WTC11 (cell line): Measurements from ENCODE around the gene NEK2. TPM values are rescaled to one million over a fixed set of nuclear protein-coding genes. Genes with fewer than 3 reads are reported as not detected.

ENCODE experiments used
- ATAC-seq: fragments of 200-7000 bp; cut with Tn5 transposase; 2 replicates; pipeline ENCODE4 v1.10.0; 2021; ENCODE audit warnings: mild to moderate bottlenecking, moderate library complexity
- CTCF ChIA-PET: fragments of 300-600 bp; sonication (Branson Sonifier 250); formaldehyde crosslinking; loops from one replicate; lab custom pipeline; 2021; ENCODE audit warnings: antibody characterized with exemption; lab: Charles Lee
- POLR2A ChIA-PET: fragments of 350-600 bp; sonication (Branson Sonifier 250); formaldehyde crosslinking; loops from one replicate; lab custom pipeline; 2021; ENCODE audit warnings: antibody characterized with exemption; lab: Charles Lee
- DNase-seq: peaks from one replicate; pipeline ENCODE4 v3.0.0; 2021; ENCODE audit warnings: low spot score
- H3K27ac Mint-ChIP-seq: 2 replicates; pipeline ENCODE4 v1.8.0; 2021; ENCODE audit warnings: mixed read lengths
- H3K27me3 Mint-ChIP-seq: 2 replicates; pipeline ENCODE4 v1.8.0; 2021; ENCODE audit warnings: low read depth, mild to moderate bottlenecking, moderate library complexity, mixed read lengths
- H3K36me3 Mint-ChIP-seq: 2 replicates; pipeline ENCODE4 v1.8.0; 2021; ENCODE audit warnings: mixed read lengths
- H3K4me1 Mint-ChIP-seq: 2 replicates; pipeline ENCODE4 v1.8.0; 2022; ENCODE audit warnings: mixed read lengths
- H3K4me3 Mint-ChIP-seq: 2 replicates; pipeline ENCODE4 v1.8.0; 2021; ENCODE audit warnings: mild to moderate bottlenecking, moderate library complexity, mixed read lengths
- H3K9me3 Mint-ChIP-seq: 2 replicates; pipeline ENCODE4 v1.8.0; 2021; ENCODE audit warnings: mixed read lengths
- JUN ChIP-seq: sonication (generic); formaldehyde crosslinking; IDR thresholded peaks from 2 replicates; pipeline ENCODE4 v1.8.0; 2023; ENCODE audit warnings: mild to moderate bottlenecking, missing genetic modification reagents
- NFYB ChIP-seq: sonication (generic); formaldehyde crosslinking; conservative IDR thresholded peaks from 2 replicates; pipeline ENCODE4 v1.8.0; 2022; ENCODE audit warnings: low read depth, missing genetic modification reagents
- NR1H2 ChIP-seq: sonication (generic); formaldehyde crosslinking; IDR thresholded peaks from 2 replicates; pipeline ENCODE4 v1.9.0; 2021; ENCODE audit warnings: mild to moderate bottlenecking, moderate library complexity, missing genetic modification reagents
- TP53 ChIP-seq: sonication (generic); formaldehyde crosslinking; IDR thresholded peaks from 2 replicates; pipeline ENCODE4 v1.8.1; 2023; ENCODE audit warnings: mild to moderate bottlenecking, missing genetic modification reagents
- ZNF423 ChIP-seq: fragments of 250-450 bp; sonication (Bioruptor Pico); IDR thresholded peaks from 2 replicates; pipeline ENCODE4 v2.1.2; 2022; ENCODE audit warnings: mild to moderate bottlenecking, moderate library complexity
- ZNF671 ChIP-seq: fragments of 250-450 bp; sonication (Bioruptor Pico); IDR thresholded peaks from 2 replicates; pipeline ENCODE4 v1.8.0; 2021; ENCODE audit warnings: mild to moderate bottlenecking
- total RNA-seq: library from RNA; stranded (reverse); gene quantifications from 3 replicates; pipeline ENCODE4 v1.2.3, GENCODE V29; 2021
- TF ChIP-seq, protein P1 (sequence below): sonication (generic); formaldehyde crosslinking; IDR thresholded peaks from 2 replicates; pipeline ENCODE4 v1.8.0; 2023; ENCODE audit warnings: missing genetic modification reagents
- TF ChIP-seq, protein P2 (sequence below): fragments of 250-450 bp; sonication (Bioruptor Pico); IDR thresholded peaks from 2 replicates; pipeline ENCODE4 v1.9.0; 2021; ENCODE audit warnings: mild to moderate bottlenecking, borderline replicate concordance
- TF ChIP-seq, protein P3 (sequence below): sonication (generic); formaldehyde crosslinking; IDR thresholded peaks from 2 replicates; pipeline ENCODE4 v1.8.1; 2022; ENCODE audit warnings: low read depth, mild to moderate bottlenecking, moderate library complexity, missing genetic modification reagents, borderline replicate concordance
- TF ChIP-seq, protein P4 (sequence below): fragments of 250-450 bp; sonication (Bioruptor Pico); IDR thresholded peaks from 2 replicates; pipeline ENCODE4 v1.8.0; 2021; ENCODE audit warnings: mild to moderate bottlenecking

Gene NEK2
- total RNA-seq, 1 experiment from 2014 or later, result 23.5 TPM

DNA sequence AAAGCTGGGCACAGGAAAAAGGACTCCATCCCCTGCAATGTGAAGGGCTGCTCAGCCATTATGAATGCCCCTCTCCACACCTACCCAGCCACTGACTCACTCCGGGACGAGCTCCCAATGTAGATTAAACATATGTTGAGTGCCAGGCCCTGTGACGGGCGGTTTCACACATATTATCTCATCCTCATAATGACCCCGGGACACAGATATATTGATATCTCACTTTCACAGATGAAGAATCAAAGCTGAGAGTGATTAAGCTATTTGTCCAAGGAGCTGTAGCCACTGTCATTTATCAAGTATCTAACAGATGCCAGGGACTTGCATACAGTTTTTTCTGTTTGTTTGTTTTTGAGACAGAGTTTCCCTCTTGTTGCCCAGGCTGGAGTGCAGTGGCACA, 61.5 kb downstream of the NEK2 start (continued):
- TF ChIP-seq, protein P1, sequence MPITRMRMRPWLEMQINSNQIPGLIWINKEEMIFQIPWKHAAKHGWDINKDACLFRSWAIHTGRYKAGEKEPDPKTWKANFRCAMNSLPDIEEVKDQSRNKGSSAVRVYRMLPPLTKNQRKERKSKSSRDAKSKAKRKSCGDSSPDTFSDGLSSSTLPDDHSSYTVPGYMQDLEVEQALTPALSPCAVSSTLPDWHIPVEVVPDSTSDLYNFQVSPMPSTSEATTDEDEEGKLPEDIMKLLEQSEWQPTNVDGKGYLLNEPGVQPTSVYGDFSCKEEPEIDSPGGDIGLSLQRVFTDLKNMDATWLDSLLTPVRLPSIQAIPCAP (CRISPR knock-in tag), result no peak
- no peak for TF ChIP-seq ZNF671 (CRISPR knock-in tag)
- TF ChIP-seq, protein P2, sequence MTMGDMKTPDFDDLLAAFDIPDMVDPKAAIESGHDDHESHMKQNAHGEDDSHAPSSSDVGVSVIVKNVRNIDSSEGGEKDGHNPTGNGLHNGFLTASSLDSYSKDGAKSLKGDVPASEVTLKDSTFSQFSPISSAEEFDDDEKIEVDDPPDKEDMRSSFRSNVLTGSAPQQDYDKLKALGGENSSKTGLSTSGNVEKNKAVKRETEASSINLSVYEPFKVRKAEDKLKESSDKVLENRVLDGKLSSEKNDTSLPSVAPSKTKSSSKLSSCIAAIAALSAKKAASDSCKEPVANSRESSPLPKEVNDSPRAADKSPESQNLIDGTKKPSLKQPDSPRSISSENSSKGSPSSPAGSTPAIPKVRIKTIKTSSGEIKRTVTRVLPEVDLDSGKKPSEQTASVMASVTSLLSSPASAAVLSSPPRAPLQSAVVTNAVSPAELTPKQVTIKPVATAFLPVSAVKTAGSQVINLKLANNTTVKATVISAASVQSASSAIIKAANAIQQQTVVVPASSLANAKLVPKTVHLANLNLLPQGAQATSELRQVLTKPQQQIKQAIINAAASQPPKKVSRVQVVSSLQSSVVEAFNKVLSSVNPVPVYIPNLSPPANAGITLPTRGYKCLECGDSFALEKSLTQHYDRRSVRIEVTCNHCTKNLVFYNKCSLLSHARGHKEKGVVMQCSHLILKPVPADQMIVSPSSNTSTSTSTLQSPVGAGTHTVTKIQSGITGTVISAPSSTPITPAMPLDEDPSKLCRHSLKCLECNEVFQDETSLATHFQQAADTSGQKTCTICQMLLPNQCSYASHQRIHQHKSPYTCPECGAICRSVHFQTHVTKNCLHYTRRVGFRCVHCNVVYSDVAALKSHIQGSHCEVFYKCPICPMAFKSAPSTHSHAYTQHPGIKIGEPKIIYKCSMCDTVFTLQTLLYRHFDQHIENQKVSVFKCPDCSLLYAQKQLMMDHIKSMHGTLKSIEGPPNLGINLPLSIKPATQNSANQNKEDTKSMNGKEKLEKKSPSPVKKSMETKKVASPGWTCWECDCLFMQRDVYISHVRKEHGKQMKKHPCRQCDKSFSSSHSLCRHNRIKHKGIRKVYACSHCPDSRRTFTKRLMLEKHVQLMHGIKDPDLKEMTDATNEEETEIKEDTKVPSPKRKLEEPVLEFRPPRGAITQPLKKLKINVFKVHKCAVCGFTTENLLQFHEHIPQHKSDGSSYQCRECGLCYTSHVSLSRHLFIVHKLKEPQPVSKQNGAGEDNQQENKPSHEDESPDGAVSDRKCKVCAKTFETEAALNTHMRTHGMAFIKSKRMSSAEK, result no peak

DNA sequence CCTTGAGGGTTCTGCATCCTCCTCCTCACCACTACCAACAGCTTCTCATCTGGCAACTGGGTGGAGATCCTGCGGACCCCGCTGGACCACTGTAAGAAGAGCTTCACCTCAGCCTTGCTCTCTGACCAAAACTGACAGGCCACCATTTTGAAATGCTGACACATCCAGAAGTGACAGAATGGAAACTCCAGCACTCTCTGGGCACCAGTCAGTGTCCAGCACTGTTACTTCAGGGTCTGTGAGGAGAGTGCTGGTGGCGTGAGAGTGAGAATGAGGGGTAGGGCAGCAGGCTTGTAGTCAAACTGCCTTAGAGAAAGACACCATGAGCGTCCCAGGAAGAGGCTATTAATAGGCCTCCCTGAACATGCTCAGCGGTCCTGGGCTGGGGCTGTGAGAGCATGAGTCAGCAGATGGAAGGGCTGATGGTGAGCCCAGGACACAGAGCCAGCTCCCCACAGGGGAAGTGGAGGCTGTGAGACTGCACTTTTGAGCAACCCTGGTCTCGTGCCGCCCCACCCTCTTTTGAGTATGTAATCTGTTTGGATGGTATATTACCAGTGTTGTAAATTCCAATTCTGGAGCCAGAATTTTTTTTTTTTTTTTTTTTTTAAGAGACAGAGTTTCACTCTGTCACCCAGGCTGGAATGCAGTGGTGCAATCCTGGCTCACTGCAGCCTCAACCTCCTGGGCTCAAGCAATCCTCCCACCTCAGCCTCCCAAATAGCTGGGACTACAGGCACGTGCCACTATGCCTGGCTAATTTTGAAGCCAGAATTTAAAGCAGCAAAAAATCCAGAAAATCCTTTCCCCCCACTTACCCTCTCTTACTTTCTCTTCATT, 62.1 kb downstream of the NEK2 start:
- ChIA-PET POLR2A (interaction anchor here (0.6 kb wide), 1 partner anchor 12 kb away, joined by 5 read pairs; no protein-coding TSS in a partner anchor), CTCF (no interaction called here)

DNA sequence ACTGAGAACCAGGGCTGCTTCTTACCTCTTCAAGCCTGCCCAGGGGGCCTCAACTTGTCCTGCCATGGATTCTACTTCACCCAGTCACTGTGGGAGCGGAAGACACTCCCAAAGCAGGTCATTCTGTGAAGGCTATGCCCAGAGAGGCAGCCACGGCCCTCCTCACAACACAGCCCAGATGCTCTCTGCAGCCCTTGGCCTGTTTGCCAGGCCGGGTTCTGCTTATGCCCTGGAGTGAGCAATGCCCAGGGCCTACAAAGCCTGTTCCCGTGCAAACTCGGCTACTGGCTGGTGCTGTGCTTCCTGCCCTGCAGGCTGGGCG, 62.7 kb downstream of the NEK2 start:
- POLR2A ChIA-PET, result no interaction called here
- Mint-ChIP-seq H3K27me3 (no peaks in the 10 kb centered on the region), H3K4me1 (no peaks in the 10 kb centered on the region; the same call in 1 of the 2 replicates), H3K36me3 (no peaks in the 10 kb centered on the region), H3K4me3 (no peak overlapping the region), H3K9me3 (no peaks in the 10 kb centered on the region), H3K27ac (no peak overlapping the region)
- ATAC-seq (no peak), DNase-seq (no peak)
- CTCF ChIA-PET, result no interaction called here
- TF ChIP-seq NR1H2 (CRISPR knock-in tag) (no peak), JUN (CRISPR knock-in tag) (no peak), ZNF423 (no peak)
- TF ChIP-seq, protein P3, sequence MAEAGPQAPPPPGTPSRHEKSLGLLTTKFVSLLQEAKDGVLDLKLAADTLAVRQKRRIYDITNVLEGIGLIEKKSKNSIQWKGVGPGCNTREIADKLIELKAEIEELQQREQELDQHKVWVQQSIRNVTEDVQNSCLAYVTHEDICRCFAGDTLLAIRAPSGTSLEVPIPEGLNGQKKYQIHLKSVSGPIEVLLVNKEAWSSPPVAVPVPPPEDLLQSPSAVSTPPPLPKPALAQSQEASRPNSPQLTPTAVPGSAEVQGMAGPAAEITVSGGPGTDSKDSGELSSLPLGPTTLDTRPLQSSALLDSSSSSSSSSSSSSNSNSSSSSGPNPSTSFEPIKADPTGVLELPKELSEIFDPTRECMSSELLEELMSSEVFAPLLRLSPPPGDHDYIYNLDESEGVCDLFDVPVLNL, result no peak
- TF ChIP-seq, protein P4, sequence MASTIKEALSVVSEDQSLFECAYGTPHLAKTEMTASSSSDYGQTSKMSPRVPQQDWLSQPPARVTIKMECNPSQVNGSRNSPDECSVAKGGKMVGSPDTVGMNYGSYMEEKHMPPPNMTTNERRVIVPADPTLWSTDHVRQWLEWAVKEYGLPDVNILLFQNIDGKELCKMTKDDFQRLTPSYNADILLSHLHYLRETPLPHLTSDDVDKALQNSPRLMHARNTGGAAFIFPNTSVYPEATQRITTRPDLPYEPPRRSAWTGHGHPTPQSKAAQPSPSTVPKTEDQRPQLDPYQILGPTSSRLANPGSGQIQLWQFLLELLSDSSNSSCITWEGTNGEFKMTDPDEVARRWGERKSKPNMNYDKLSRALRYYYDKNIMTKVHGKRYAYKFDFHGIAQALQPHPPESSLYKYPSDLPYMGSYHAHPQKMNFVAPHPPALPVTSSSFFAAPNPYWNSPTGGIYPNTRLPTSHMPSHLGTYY (CRISPR knock-in tag), result no peak

More for the DNA sequence above, 62.1 kb downstream of the NEK2 start:
- TF ChIP-seq TP53, result no peak
- TF ChIP-seq NR1H2 (CRISPR knock-in tag), result no peak
- no peak for TF ChIP-seq NFYB (CRISPR knock-in tag)
- TF ChIP-seq, all 79 proteins: peak for 0
- DNase-seq (no peak), ATAC-seq (no peak)
- no peaks in the 10 kb centered on the region for H3K9me3 Mint-ChIP-seq
- no peak overlapping the region for H3K27ac Mint-ChIP-seq
- no peaks in the 10 kb centered on the region for H3K27me3 Mint-ChIP-seq
- H3K36me3 Mint-ChIP-seq, result no peaks in the 10 kb centered on the region
- H3K4me3 Mint-ChIP-seq, result no peak overlapping the region
- no peaks in the 10 kb centered on the region; the same call in 1 of the 2 replicates for H3K4me1 Mint-ChIP-seq

Other genes with a start within 250 kb of the NEK2 start
- 0.16 to 0.30 TPM (median 0.17 TPM) in 3 replicates for gene RD3, start 183.5 kb downstream of the NEK2 start, total RNA-seq
- 20.0 to 26.9 TPM (median 25.3 TPM) in 3 replicates for gene SLC30A1, start 96.5 kb downstream of the NEK2 start, total RNA-seq
- 13.5 to 15.1 TPM (median 14.3 TPM) in 3 replicates for gene LPGAT1, start 155.1 kb upstream of the NEK2 start, total RNA-seq